HepG2 (cell line): ENCODE results near the gene ZNF514. TPM values are rescaled to one million over a fixed set of nuclear protein-coding genes. Genes with fewer than 3 reads are reported as not detected.
A peak's percentile ranks its signal among the peaks of the same experiment; 100 is the strongest.

Source experiments
- ARHGAP35 ChIP-seq: sonication (generic); formaldehyde crosslinking; IDR thresholded peaks from 2 replicates; pipeline ENCODE4 v1.9.0; 2022; ENCODE audit warnings: mild to moderate bottlenecking, inconsistent platforms, moderate library complexity, missing genetic modification reagents, borderline replicate concordance
- CCAR2 ChIP-seq: fragments of 200-400 bp; formaldehyde crosslinking; optimal IDR thresholded peaks from 2 replicates; pipeline ENCODE3; 2018; ENCODE audit warnings: low read depth, mild to moderate bottlenecking, low read length, moderate library complexity
- CREM ChIP-seq, 2 experiments: sonication (generic) in 1 of 2; formaldehyde crosslinking in 1 of 2; IDR thresholded peaks; 2 replicates each; pipeline versions ENCODE4 v1.4.0 to v1.6.1; 2016 to 2020; ENCODE audit warnings: antibody characterized with exemption in 1 of 2, mild to moderate bottlenecking in 1 of 2, missing genetic modification reagents in 1 of 2
- GTF2F1 ChIP-seq: fragments of 150-350 bp; IDR thresholded peaks from 2 replicates; pipeline ENCODE4 v1.6.1; 2014; ENCODE audit warnings: low read length
- IRX3 ChIP-seq: sonication (generic); formaldehyde crosslinking; IDR thresholded peaks from 2 replicates; pipeline ENCODE4 v1.8.1; 2023; ENCODE audit warnings: mild to moderate bottlenecking, low read depth, missing genetic modification reagents, borderline replicate concordance
- KLF6 ChIP-seq: IDR thresholded peaks from 2 replicates; pipeline ENCODE4 v1.8.0; 2016; ENCODE audit warnings: missing biosample characterization, missing genetic modification reagents
- MYC ChIP-seq: sonication (generic); formaldehyde crosslinking; IDR thresholded peaks from 2 replicates; pipeline ENCODE4 v1.9.0; 2021; ENCODE audit warnings: missing genetic modification reagents, borderline replicate concordance
- NRL ChIP-seq: sonication (generic); formaldehyde crosslinking; IDR thresholded peaks from 2 replicates; pipeline ENCODE4 v1.5.0; 2020; ENCODE audit warnings: missing genetic modification reagents, mild to moderate bottlenecking, moderate library complexity, borderline replicate concordance
- PITX1 ChIP-seq: sonication (generic); formaldehyde crosslinking; IDR thresholded peaks from 2 replicates; pipeline ENCODE4 v1.5.1; 2020; ENCODE audit warnings: mild to moderate bottlenecking, missing genetic modification reagents
- SIX4 ChIP-seq: sonication (generic); formaldehyde crosslinking; IDR thresholded peaks from 2 replicates; pipeline ENCODE4 v1.4.0; 2020; ENCODE audit warnings: missing genetic modification reagents
- SNRNP70 ChIP-seq: fragments of 200-400 bp; formaldehyde crosslinking; IDR thresholded peaks from 2 replicates; pipeline ENCODE4 v1.6.1; 2017; ENCODE audit warnings: mild to moderate bottlenecking, low read depth, low read length, moderate library complexity
- SPEN ChIP-seq: sonication (generic); formaldehyde crosslinking; IDR thresholded peaks from 2 replicates; pipeline ENCODE4 v1.5.1; 2020; ENCODE audit warnings: low read depth, mild to moderate bottlenecking, missing genetic modification reagents
- TBX2 ChIP-seq: sonication (generic); formaldehyde crosslinking; IDR thresholded peaks from 2 replicates; pipeline ENCODE4 v1.5.0; 2020; ENCODE audit warnings: missing genetic modification reagents, mild to moderate bottlenecking, borderline replicate concordance
- ZNF20 ChIP-seq: sonication (generic); formaldehyde crosslinking; IDR thresholded peaks from 2 replicates; pipeline ENCODE4 v1.4.0; 2020; ENCODE audit warnings: mild to moderate bottlenecking, moderate library complexity, missing genetic modification reagents
- ZNF260 ChIP-seq: sonication (generic); formaldehyde crosslinking; IDR thresholded peaks from 2 replicates; pipeline ENCODE4 v1.4.0; 2020; ENCODE audit warnings: missing genetic modification reagents, low read depth, mild to moderate bottlenecking, borderline replicate concordance
- ZNF605 ChIP-seq: sonication (generic); formaldehyde crosslinking; IDR thresholded peaks from 2 replicates; pipeline ENCODE4 v1.8.0; 2022; ENCODE audit warnings: mild to moderate bottlenecking, missing genetic modification reagents
- ZNF768 ChIP-seq: sonication (generic); formaldehyde crosslinking; IDR thresholded peaks from 2 replicates; pipeline ENCODE4 v1.4.0; 2020; ENCODE audit warnings: missing genetic modification reagents
- ZNF773 ChIP-seq: sonication (generic); formaldehyde crosslinking; IDR thresholded peaks from 2 replicates; pipeline ENCODE4 v1.4.0; 2020; ENCODE audit warnings: missing genetic modification reagents, borderline replicate concordance
- ZSCAN21 ChIP-seq: sonication (generic); formaldehyde crosslinking; IDR thresholded peaks from 2 replicates; pipeline ENCODE4 v1.8.0; 2022; ENCODE audit warnings: mild to moderate bottlenecking, missing genetic modification reagents, moderate library complexity, borderline replicate concordance
- polyA plus RNA-seq, 8 experiments: library from polyadenylated mRNA; depleted of rRNA in 3 of 8; stranded (reverse) in 7 of 8; unstranded in 1 of 8; fragments of >200 nt; fragmentation: Illumina TruSeq in 4 of 8; extraction: Trizol in 4 of 8; gene quantifications; 2 replicates each; pipeline versions ENCODE4 v1.2.1 to v1.2.3, GENCODE V29; 2011 to 2016; ENCODE audit warnings: low read depth in 4 of 8, missing spikeins in 1 of 8, mixed read lengths in 1 of 8; ENCODE audit not compliant: insufficient read depth in 1 of 8
- total RNA-seq, 5 experiments: library from RNA; depleted of rRNA; stranded (reverse); fragments of >200 nt; fragmentation: Illumina TruSeq; extraction: Trizol; gene quantifications; 2 replicates each; pipeline ENCODE4 v1.2.3, GENCODE V29; 2016; ENCODE audit warnings: low read depth in 1 of 5
- TF ChIP-seq, protein P1 (sequence below): sonication (generic); formaldehyde crosslinking; IDR thresholded peaks from 2 replicates; pipeline ENCODE4 v1.8.0; 2022; ENCODE audit warnings: missing genetic modification reagents, mild to moderate bottlenecking, moderate library complexity, borderline replicate concordance
- TF ChIP-seq, protein P2 (sequence below): sonication (generic); formaldehyde crosslinking; IDR thresholded peaks from 2 replicates; pipeline ENCODE4 v1.4.0; 2020; ENCODE audit warnings: mild to moderate bottlenecking, missing genetic modification reagents, borderline replicate concordance

ZNF514 gene
- total and polyA plus RNA-seq, 2 of the 13 experiments (the other 11 are each of a cell fraction or from before 2014, with no cell fraction given), result 15.2 to 18.7 TPM

DNA sequence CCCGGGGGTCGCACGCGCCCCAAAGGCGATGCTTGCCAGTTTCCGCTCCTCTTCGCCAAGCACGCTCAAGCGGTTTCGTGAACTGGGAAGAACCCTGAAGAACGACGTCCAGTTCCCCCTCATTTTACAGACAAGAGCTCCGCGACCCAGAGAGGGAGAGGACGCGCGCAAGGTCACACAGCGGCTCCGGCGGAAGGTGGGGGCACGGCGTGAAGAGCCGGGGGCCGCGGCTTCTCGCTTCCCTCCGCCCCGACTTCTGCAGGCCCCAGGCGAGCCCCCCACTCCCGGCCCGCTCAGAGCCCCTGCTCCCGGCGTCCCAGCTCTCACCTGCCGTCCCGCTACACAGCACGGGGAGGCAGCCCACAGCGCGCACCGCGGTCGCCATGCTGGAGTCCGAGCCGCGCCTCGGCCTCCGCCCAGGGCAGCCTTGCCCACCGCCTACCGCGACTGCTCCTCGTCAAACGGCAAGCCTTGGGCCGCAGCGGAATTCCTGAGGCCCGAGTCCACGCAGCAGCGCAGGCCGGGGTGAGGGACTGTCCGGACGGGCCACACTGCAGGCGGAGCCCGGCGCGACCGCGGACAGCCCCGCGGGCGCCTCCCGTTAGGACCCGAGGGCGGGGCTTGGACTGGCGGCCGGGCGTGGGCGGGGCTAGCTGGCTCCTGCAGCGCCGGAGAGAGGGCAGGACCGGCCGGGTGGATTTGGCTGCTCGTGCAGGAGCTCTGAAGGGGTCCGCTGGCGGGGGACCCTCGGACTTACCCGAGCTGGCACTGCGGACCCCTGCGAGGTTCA, 38.0 kb downstream of the ZNF514 start, which contains the start of gene MRPS5 (continued):
- TF ChIP-seq, protein P1, sequence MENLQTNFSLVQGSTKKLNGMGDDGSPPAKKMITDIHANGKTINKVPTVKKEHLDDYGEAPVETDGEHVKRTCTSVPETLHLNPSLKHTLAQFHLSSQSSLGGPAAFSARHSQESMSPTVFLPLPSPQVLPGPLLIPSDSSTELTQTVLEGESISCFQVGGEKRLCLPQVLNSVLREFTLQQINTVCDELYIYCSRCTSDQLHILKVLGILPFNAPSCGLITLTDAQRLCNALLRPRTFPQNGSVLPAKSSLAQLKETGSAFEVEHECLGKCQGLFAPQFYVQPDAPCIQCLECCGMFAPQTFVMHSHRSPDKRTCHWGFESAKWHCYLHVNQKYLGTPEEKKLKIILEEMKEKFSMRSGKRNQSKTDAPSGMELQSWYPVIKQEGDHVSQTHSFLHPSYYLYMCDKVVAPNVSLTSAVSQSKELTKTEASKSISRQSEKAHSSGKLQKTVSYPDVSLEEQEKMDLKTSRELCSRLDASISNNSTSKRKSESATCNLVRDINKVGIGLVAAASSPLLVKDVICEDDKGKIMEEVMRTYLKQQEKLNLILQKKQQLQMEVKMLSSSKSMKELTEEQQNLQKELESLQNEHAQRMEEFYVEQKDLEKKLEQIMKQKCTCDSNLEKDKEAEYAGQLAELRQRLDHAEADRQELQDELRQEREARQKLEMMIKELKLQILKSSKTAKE, result no peak
- peak; percentile 59; the same call in 1 of the 2 replicates for TF ChIP-seq ZNF773 (CRISPR knock-in tag)
- TF ChIP-seq CREM (IDR thresholded peaks at IDR 0.05), result no peak
- TF ChIP-seq CREM (CRISPR knock-in tag; IDR thresholded peaks at IDR 0.05), result no peak
- peak; percentile 93 for TF ChIP-seq ARHGAP35
- no peak for TF ChIP-seq CCAR2
- no peak for TF ChIP-seq ZNF20 (CRISPR knock-in tag)
- TF ChIP-seq IRX3 (CRISPR knock-in tag), result peak; percentile 95
- TF ChIP-seq GTF2F1, result no peak
- TF ChIP-seq ZNF768, result peak; percentile 100
- TF ChIP-seq SIX4 (CRISPR knock-in tag), result no peak
- peak; percentile 93 for TF ChIP-seq NRL
- TF ChIP-seq MYC, result peak; percentile 95
- TF ChIP-seq ZSCAN21 (CRISPR knock-in tag), result peak; percentile 95; the same call in 1 of the 2 replicates
- no peak for TF ChIP-seq SNRNP70
- TF ChIP-seq ZNF260 (CRISPR knock-in tag), result no peak
- TF ChIP-seq KLF6 (CRISPR knock-in tag), result peak; percentile 85; the same call in 1 of the 2 replicates
- no peak; the same call in 1 of the 2 replicates for TF ChIP-seq PITX1 (CRISPR knock-in tag)
- peak; percentile 82 for TF ChIP-seq TBX2 (CRISPR knock-in tag)
- no peak for TF ChIP-seq ZNF605
- peak; percentile 98 for TF ChIP-seq SPEN
- TF ChIP-seq, protein P2, sequence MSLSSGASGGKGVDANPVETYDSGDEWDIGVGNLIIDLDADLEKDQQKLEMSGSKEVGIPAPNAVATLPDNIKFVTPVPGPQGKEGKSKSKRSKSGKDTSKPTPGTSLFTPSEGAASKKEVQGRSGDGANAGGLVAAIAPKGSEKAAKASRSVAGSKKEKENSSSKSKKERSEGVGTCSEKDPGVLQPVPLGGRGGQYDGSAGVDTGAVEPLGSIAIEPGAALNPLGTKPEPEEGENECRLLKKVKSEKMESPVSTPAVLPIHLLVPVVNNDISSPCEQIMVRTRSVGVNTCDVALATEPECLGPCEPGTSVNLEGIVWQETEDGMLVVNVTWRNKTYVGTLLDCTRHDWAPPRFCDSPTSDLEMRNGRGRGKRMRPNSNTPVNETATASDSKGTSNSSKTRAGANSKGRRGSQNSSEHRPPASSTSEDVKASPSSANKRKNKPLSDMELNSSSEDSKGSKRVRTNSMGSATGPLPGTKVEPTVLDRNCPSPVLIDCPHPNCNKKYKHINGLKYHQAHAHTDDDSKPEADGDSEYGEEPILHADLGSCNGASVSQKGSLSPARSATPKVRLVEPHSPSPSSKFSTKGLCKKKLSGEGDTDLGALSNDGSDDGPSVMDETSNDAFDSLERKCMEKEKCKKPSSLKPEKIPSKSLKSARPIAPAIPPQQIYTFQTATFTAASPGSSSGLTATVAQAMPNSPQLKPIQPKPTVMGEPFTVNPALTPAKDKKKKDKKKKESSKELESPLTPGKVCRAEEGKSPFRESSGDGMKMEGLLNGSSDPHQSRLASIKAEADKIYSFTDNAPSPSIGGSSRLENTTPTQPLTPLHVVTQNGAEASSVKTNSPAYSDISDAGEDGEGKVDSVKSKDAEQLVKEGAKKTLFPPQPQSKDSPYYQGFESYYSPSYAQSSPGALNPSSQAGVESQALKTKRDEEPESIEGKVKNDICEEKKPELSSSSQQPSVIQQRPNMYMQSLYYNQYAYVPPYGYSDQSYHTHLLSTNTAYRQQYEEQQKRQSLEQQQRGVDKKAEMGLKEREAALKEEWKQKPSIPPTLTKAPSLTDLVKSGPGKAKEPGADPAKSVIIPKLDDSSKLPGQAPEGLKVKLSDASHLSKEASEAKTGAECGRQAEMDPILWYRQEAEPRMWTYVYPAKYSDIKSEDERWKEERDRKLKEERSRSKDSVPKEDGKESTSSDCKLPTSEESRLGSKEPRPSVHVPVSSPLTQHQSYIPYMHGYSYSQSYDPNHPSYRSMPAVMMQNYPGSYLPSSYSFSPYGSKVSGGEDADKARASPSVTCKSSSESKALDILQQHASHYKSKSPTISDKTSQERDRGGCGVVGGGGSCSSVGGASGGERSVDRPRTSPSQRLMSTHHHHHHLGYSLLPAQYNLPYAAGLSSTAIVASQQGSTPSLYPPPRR (CRISPR knock-in tag), result peak; percentile 75
